Measurements from ENCODE around the gene RASAL3.
A peak's percentile ranks its signal among the peaks of the same experiment; 100 is the strongest.

The RASAL3 gene

DNA sequence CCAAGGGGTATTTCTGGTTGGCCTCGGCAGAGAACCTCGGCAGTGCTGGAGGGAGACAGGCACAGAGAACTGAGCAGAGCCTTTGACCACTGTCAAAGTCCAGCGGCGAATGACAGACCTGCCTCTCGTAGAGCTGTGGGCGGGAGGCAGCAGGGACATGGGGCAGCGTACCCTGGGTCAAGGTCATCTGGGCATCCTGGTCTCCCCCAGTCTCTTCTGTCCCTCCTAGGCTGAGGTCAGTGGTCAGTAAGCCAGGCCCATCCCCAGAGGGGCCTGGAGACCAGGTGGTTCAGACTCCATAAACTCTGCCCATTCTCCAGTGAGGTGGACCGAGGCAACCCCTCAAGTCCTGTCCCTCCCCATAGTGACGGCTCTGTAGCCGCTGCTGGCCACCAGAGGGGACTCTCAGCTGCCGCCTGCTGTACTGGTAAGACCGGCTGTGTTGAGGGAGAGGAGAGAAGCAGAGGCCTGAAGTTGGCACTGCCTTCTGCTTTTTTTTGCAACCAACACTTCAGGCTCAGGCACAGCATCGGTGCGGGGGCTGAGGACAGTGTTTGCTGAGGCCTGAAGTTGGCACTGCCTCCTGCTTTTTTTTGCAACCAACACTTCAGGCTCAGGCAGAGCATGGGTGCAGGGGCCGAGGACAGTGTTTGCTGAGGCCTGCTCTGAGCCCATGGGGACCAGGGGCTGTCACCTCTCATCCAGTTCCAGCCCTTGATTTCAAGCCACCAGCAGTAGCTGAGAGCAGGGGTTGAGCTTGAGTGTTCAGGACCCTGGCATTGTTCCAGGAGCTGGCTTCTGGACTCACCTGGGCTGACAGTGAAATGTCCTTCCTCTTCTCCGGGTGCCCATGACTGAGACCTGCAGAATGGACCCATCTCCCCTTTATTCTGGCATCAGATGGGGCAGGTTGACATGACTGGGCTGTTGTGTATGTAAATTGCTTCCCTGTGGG is 15.3 kb upstream of the RASAL3 start, which contains the start of gene PGLYRP2:
TSS of gene PGLYRP2 (minus strand) at position 111 of the 955 bp plus-strand sequence. CDS start 130 bp downstream, outside the sequence.
- Histone ChIP-seq H3K9me3 (ENCODE audit: insufficient read depth, low read depth, low read length) (no peaks in the 10 kb centered on the region), H2AFZ (ENCODE audit: low read length) (no peak within 1 kb of the TSS), H3K9ac (ENCODE audit: low read depth, low read length, poor library complexity, severe bottlenecking) (no peak within 1 kb of the TSS), H3K4me3 (ENCODE audit: low read length, poor library complexity, severe bottlenecking) (no peak within 1 kb of the TSS), H3F3A (ENCODE audit: low read depth) (no peaks in the 10 kb centered on the region), H4K20me1 (ENCODE audit: insufficient read depth, low read length, poor library complexity, severe bottlenecking) (no peaks in the 10 kb centered on the region), H3K9me2 (replicated peaks; ENCODE audit: low read depth, low read length) (no peaks in the 10 kb centered on the region), H3K4me2 (ENCODE audit: low read depth, low read length, poor library complexity, severe bottlenecking) (no peak within 1 kb of the TSS), H3K79me2 (ENCODE audit: insufficient read depth, low read length) (no peaks in the 10 kb centered on the region), H3K27me3 (ENCODE audit: insufficient read depth, low read length, poor library complexity, severe bottlenecking) (no peaks in the 10 kb centered on the region), H3K36me3 (ENCODE audit: insufficient read depth, low read length) (no peaks in the 10 kb centered on the region), H3K4me1 (ENCODE audit: insufficient read depth, low read length, poor library complexity, severe bottlenecking) (peaks cover 13% of the 10 kb centered on the region)
- TF ChIP-seq EZH2phosphoT487 (IDR thresholded peaks at IDR 0.05; ENCODE audit: borderline replicate concordance) (no peak), CTCF (conservative IDR thresholded peaks at IDR 0.05; ENCODE audit: low read length) (peak; percentile 45)

- Histone ChIP-seq H4K20me1 (ENCODE audit: insufficient read depth, low read length, poor library complexity, severe bottlenecking) (no peaks in the 10 kb centered on the region), H3K79me2 (ENCODE audit: insufficient read depth, low read length) (no peaks in the 10 kb centered on the region), H3K4me2 (ENCODE audit: low read depth, low read length, poor library complexity, severe bottlenecking) (no peak overlapping the region), H3K9ac (ENCODE audit: low read depth, low read length, poor library complexity, severe bottlenecking) (no peak overlapping the region), H3K9me3 (ENCODE audit: insufficient read depth, low read depth, low read length) (no peaks in the 10 kb centered on the region), H3K9me2 (replicated peaks; ENCODE audit: low read depth, low read length) (no peaks in the 10 kb centered on the region), H3K27me3 (ENCODE audit: insufficient read depth, low read length, poor library complexity, severe bottlenecking) (no peaks in the 10 kb centered on the region), H3K4me3 (ENCODE audit: low read length, poor library complexity, severe bottlenecking) (no peak overlapping the region), H3F3A (ENCODE audit: low read depth) (peaks cover 3% of the 10 kb centered on the region; the same call in 1 of the 2 replicates), H2AFZ (ENCODE audit: low read length) (no peak overlapping the region), H3K4me1 (ENCODE audit: insufficient read depth, low read length, poor library complexity, severe bottlenecking) (peaks cover 17% of the 10 kb centered on the region), H3K36me3 (ENCODE audit: insufficient read depth, low read length) (no peaks in the 10 kb centered on the region)
- TF ChIP-seq CTCF (conservative IDR thresholded peaks at IDR 0.05; ENCODE audit: low read length) (no peak), EZH2phosphoT487 (IDR thresholded peaks at IDR 0.05; ENCODE audit: borderline replicate concordance) (no peak)
Observed at GRCh38 chr19:15476325-15476724, 12.0 kb upstream of the RASAL3 start.

- TF ChIP-seq CTCF (conservative IDR thresholded peaks at IDR 0.05; ENCODE audit: low read length) (no peak), EZH2phosphoT487 (IDR thresholded peaks at IDR 0.05; ENCODE audit: borderline replicate concordance) (no peak)
- Histone ChIP-seq H3K9ac (ENCODE audit: low read depth, low read length, poor library complexity, severe bottlenecking) (no peak overlapping the region), H3K9me2 (replicated peaks; ENCODE audit: low read depth, low read length) (no peaks in the 10 kb centered on the region), H3K79me2 (ENCODE audit: insufficient read depth, low read length) (no peaks in the 10 kb centered on the region), H3K36me3 (ENCODE audit: insufficient read depth, low read length) (no peaks in the 10 kb centered on the region), H3K4me3 (ENCODE audit: low read length, poor library complexity, severe bottlenecking) (no peak overlapping the region), H4K20me1 (ENCODE audit: insufficient read depth, low read length, poor library complexity, severe bottlenecking) (no peaks in the 10 kb centered on the region), H3K27me3 (ENCODE audit: insufficient read depth, low read length, poor library complexity, severe bottlenecking) (no peaks in the 10 kb centered on the region), H3K9me3 (ENCODE audit: insufficient read depth, low read depth, low read length) (no peaks in the 10 kb centered on the region), H3K4me2 (ENCODE audit: low read depth, low read length, poor library complexity, severe bottlenecking) (no peak overlapping the region), H3F3A (ENCODE audit: low read depth) (peaks cover 3% of the 10 kb centered on the region; the same call in 1 of the 2 replicates), H3K4me1 (ENCODE audit: insufficient read depth, low read length, poor library complexity, severe bottlenecking) (peaks cover 17% of the 10 kb centered on the region), H2AFZ (ENCODE audit: low read length) (no peak overlapping the region)
Observed at GRCh38 chr19:15475611-15476010, 11.3 kb upstream of the RASAL3 start.
